CD4-positive, alpha-beta T cell (primary cell): ENCODE data around the gene TTLL12. TPM values are rescaled to one million over a fixed set of nuclear protein-coding genes. Genes with fewer than 3 reads are reported as not detected.

ENCODE experiments used
- ATAC-seq: fragments of 200-7000 bp; cut with Tn5 transposase; one replicate; pipeline ENCODE4 v1.10.0; 2022; ENCODE audit warnings: mild to moderate bottlenecking; ENCODE audit not compliant: poor library complexity
- CTCF ChIA-PET: fragments of 350-600 bp; sonication (Branson Sonifier 250); formaldehyde crosslinking; loops from one replicate; lab custom pipeline; 2021; ENCODE audit warnings: antibody characterized with exemption, inconsistent platforms; lab: Charles Lee
- POLR2A ChIA-PET: fragments of 350-600 bp; sonication (Branson Sonifier 250); formaldehyde crosslinking; loops from one replicate; lab custom pipeline; 2021; ENCODE audit warnings: antibody characterized with exemption, inconsistent platforms; lab: Charles Lee
- DNase-seq, 14 experiments: peaks; one replicate each; pipeline ENCODE4 v3.0.0-alpha.2; 2013 to 2020; ENCODE audit warnings: mixed read lengths in 2 of 14
- H3K27ac ChIP-seq, 2 donors: one replicate each; pipeline versions ENCODE4 v1.5.1 to v1.7.0; 2013; ENCODE audit warnings: low read length in 2 of 2, low read depth in 1 of 2, mild to moderate bottlenecking in 1 of 2
- H3K27me3 ChIP-seq, 2 experiments: 1 replicate in 1 of 2; 2 replicates in 1 of 2; pipeline versions ENCODE4 v1.6.1 to v1.7.0; 2013; ENCODE audit warnings: low read length in 2 of 2, control low read depth in 1 of 2, mild to moderate bottlenecking in 1 of 2, moderate library complexity in 1 of 2; ENCODE audit not compliant: insufficient read depth in 2 of 2, control insufficient read depth in 1 of 2
- H3K36me3 ChIP-seq: one replicate; pipeline ENCODE4 v1.6.1; 2013; ENCODE audit warnings: low read length, control low read depth; ENCODE audit not compliant: insufficient read depth
- H3K4me1 ChIP-seq: one replicate; pipeline ENCODE4 v1.6.1; 2013; ENCODE audit warnings: low read length, control low read depth; ENCODE audit not compliant: insufficient read depth
- H3K4me3 ChIP-seq: one replicate; pipeline ENCODE4 v1.5.1; 2013; ENCODE audit warnings: mild to moderate bottlenecking, low read length, moderate library complexity
- H3K9me3 ChIP-seq, 2 experiments: 1 replicate in 1 of 2; 2 replicates in 1 of 2; pipeline versions ENCODE4 v1.6.1 to v1.7.0; 2013; ENCODE audit warnings: low read length in 2 of 2, mild to moderate bottlenecking in 2 of 2, control low read depth in 1 of 2, moderate library complexity in 1 of 2; ENCODE audit not compliant: control insufficient read depth in 1 of 2, insufficient read depth in 1 of 2
- H3K27ac Mint-ChIP-seq: one replicate; pipeline ENCODE4 v1.8.0; 2020; ENCODE audit warnings: mixed read lengths
- H3K27me3 Mint-ChIP-seq: one replicate; pipeline ENCODE4 v1.8.0; 2021; ENCODE audit warnings: mixed read lengths
- H3K36me3 Mint-ChIP-seq: one replicate; pipeline ENCODE4 v1.8.0; 2021; ENCODE audit warnings: low read depth, mixed read lengths
- H3K4me1 Mint-ChIP-seq: one replicate; pipeline ENCODE4 v1.8.0; 2021; ENCODE audit warnings: low read depth, mixed read lengths
- H3K4me3 Mint-ChIP-seq: one replicate; pipeline ENCODE4 v1.8.0; 2020; ENCODE audit warnings: mild to moderate bottlenecking, mixed read lengths
- H3K9me3 Mint-ChIP-seq: one replicate; pipeline ENCODE4 v1.8.0; 2020; ENCODE audit warnings: mixed read lengths
- CTCF ChIP-seq: fragments of 200-600 bp; IDR thresholded peaks from one replicate; pipeline ENCODE4 v1.8.0; 2022; ENCODE audit warnings: antibody characterized with exemption, mild to moderate bottlenecking
- intact Hi-C, 2 experiments: fragments of 100-400 bp; cut with DNase I in 1 of 2; cut with micrococcal nuclease in 1 of 2; formaldehyde crosslinking; loops; one replicate each; pipeline versions ENCODE4 v1.15.1 to v1.9.0; 2023 to 2025; cut with DNase I, micrococcal nuclease
- total RNA-seq, 174 experiments: library from RNA in 2 of 174; stranded (reverse) in 2 of 174; gene quantifications; one replicate each; pipeline ENCODE4 v1.2.3 and lab custom pipeline; 2021 to 2026

TTLL12 gene
- total RNA-seq, 2 experiments from 2014 or later: 5.0 to 6.6 TPM

DNA sequence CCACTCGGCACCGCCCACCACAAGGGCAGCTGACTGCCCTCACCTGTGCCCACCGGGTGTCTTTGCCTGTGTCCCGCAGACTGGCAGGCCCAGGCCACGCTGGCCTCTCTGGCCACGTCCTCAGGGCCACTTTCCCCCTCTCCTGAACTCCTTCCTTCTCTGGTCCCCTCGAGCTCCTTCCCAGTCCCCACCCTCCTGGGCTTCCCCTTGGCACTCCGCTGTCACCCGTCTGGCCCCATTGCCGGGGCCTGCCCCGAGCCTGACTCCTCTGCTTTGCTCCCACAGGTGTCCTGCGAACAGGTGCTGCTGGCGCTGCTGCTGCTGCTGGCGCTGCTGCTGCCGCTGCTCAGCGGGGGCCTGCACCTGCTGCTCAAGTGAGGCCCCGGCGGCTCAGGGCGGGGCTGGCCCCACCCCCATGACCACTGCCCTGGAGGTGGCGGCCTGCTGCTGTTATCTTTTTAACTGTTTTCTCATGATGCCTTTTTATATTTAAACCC is 58.0 kb downstream of the TTLL12 start:
- no peaks in the 10 kb centered on the region for H3K9me3 Mint-ChIP-seq
- intact Hi-C loops: no loop called here
- H3K27ac ChIP-seq: no peak overlapping the region
- H3K27me3 Mint-ChIP-seq: no peaks in the 10 kb centered on the region
- no peak overlapping the region for H3K4me3 ChIP-seq
- ChIA-PET CTCF (no interaction called here), POLR2A (no interaction called here)
- H3K27me3 ChIP-seq: no peaks in the 10 kb centered on the region
- H3K9me3 ChIP-seq: no peaks in the 10 kb centered on the region
- no peak for TF ChIP-seq CTCF
- H3K4me1 ChIP-seq: peaks cover 2% of the 10 kb centered on the region
- ATAC-seq (peak; percentile 29), DNase-seq (peak in 2 of 14 experiments; percentile 24 to 35)
- peaks cover 4% of the 10 kb centered on the region for H3K4me1 Mint-ChIP-seq
- peaks cover 15% of the 10 kb centered on the region for H3K36me3 Mint-ChIP-seq
- H3K36me3 ChIP-seq: peaks cover 19% of the 10 kb centered on the region
- H3K27ac Mint-ChIP-seq: no peak overlapping the region
- no peak overlapping the region for H3K4me3 Mint-ChIP-seq

GRCh38 chr22:43128116-43128515 is 58.8 kb downstream of the TTLL12 start:
- H3K4me3 Mint-ChIP-seq: no peak overlapping the region
- H3K4me1 Mint-ChIP-seq: peaks cover 4% of the 10 kb centered on the region
- intact Hi-C loops: no loop called here
- Histone ChIP-seq H3K9me3 (no peaks in the 10 kb centered on the region), H3K4me3 (no peak overlapping the region), H3K27ac (no peak overlapping the region), H3K4me1 (peaks cover 2% of the 10 kb centered on the region), H3K27me3 (no peaks in the 10 kb centered on the region), H3K36me3 (peaks cover 15% of the 10 kb centered on the region)
- no peak for DNase-seq
- POLR2A ChIA-PET: no interaction called here
- no peaks in the 10 kb centered on the region for H3K27me3 Mint-ChIP-seq
- H3K27ac Mint-ChIP-seq: no peak overlapping the region
- CTCF ChIA-PET: no interaction called here
- no peak for TF ChIP-seq CTCF
- peaks cover 7% of the 10 kb centered on the region for H3K36me3 Mint-ChIP-seq
- no peak for ATAC-seq
- no peaks in the 10 kb centered on the region for H3K9me3 Mint-ChIP-seq

GRCh38 chr22:43127166-43127908 is 59.6 kb downstream of the TTLL12 start:
- Mint-ChIP-seq H3K36me3 (peaks cover 6% of the 10 kb centered on the region), H3K9me3 (no peaks in the 10 kb centered on the region), H3K4me3 (no peak overlapping the region), H3K4me1 (peaks cover 4% of the 10 kb centered on the region), H3K27me3 (no peaks in the 10 kb centered on the region), H3K27ac (no peak overlapping the region)
- no peak for DNase-seq
- H3K9me3 ChIP-seq: no peaks in the 10 kb centered on the region
- no peaks in the 10 kb centered on the region for H3K27me3 ChIP-seq
- peaks cover 7% of the 10 kb centered on the region for H3K36me3 ChIP-seq
- no peak overlapping the region for H3K4me3 ChIP-seq
- ChIA-PET CTCF (no interaction called here), POLR2A (no interaction called here)
- intact Hi-C loops: no loop called here
- peaks cover 2% of the 10 kb centered on the region for H3K4me1 ChIP-seq
- no peak for TF ChIP-seq CTCF
- no peak overlapping the region for H3K27ac ChIP-seq
- ATAC-seq: no peak
